GM12878 (cell line): Measurements from ENCODE around the gene DDX20. TPM values are rescaled to one million over a fixed set of nuclear protein-coding genes. Genes with fewer than 3 reads are reported as not detected.

ENCODE experiments used
- ATAC-seq: fragments of 200-7000 bp; cut with Tn5 transposase; 3 replicates; pipeline ENCODE4 v1.9.1; 2020; ENCODE audit warnings: mild to moderate bottlenecking, moderate library complexity
- BruUV-seq: library from RNA; stranded (reverse); fragments of 400-500 nt; replicated peaks from 2 replicates; lab custom pipeline; 2021; lab: Mats Ljungman, UMichigan
- CTCF ChIA-PET: fragments of 300-600 bp; sonication (Branson Sonifier 250); formaldehyde crosslinking; extraction: SDS; loops from one replicate; lab custom pipeline; 2021; ENCODE audit warnings: inconsistent platforms; lab: Yijun Ruan, JAX
- POLR2A ChIA-PET: fragments of 350-600 bp; formaldehyde crosslinking; extraction: SDS; loops from one replicate; lab custom pipeline; 2021; ENCODE audit warnings: inconsistent platforms; lab: Charles Lee
- RAD21 ChIA-PET: fragments of 300-600 bp; sonication (Branson Sonifier 250); formaldehyde crosslinking; loops from one replicate; lab custom pipeline; 2023; ENCODE audit warnings: antibody characterized with exemption; ENCODE audit not compliant: unreplicated experiment; lab: Charles Lee
- SMC1A ChIA-PET: fragments of 300-600 bp; sonication (Branson Sonifier 250); formaldehyde crosslinking; loops from one replicate; lab custom pipeline; 2023; ENCODE audit not compliant: unreplicated experiment, uncharacterized antibody; lab: Charles Lee
- DNase-seq: peaks from one replicate; pipeline ENCODE4 v3.0.0-alpha.2; 2011; ENCODE audit warnings: low read depth, low spot score
- FAIRE-seq: peaks from 3 replicates; lab custom pipeline; 2011; peaks lifted over from hg19 to GRCh38; lab: Jason Lieb, UNC
- H2AFZ ChIP-seq: 2 replicates; pipeline ENCODE4 v1.6.0; 2011; ENCODE audit warnings: low read depth, low read length, control low read depth; ENCODE audit not compliant: control insufficient read depth
- H3K27ac ChIP-seq: 2 replicates; pipeline ENCODE4 v1.5.1; 2011; ENCODE audit warnings: control low read depth; ENCODE audit not compliant: control insufficient read depth, insufficient read depth
- H3K27me3 ChIP-seq, 2 experiments: replicated peaks in 1 of 2; 2 replicates each; pipeline versions ENCODE4 v1.6.0 to v1.6.1; 2011; ENCODE audit warnings: low read length in 1 of 2; ENCODE audit not compliant: control insufficient read depth in 2 of 2, insufficient read depth in 2 of 2
- H3K36me3 ChIP-seq, 2 experiments: 2 replicates each; pipeline ENCODE4 v1.5.1; 2011; ENCODE audit warnings: low read length in 1 of 2; ENCODE audit not compliant: control insufficient read depth in 2 of 2, insufficient read depth in 2 of 2
- H3K4me1 ChIP-seq: 2 replicates; pipeline ENCODE4 v1.6.1; 2011; ENCODE audit warnings: mild to moderate bottlenecking, low read length, moderate library complexity, mixed read lengths; ENCODE audit not compliant: control insufficient read depth, insufficient read depth
- H3K4me2 ChIP-seq: 2 replicates; pipeline ENCODE4 v1.6.0; 2011; ENCODE audit warnings: control low read depth; ENCODE audit not compliant: control insufficient read depth, insufficient read depth
- H3K4me3 ChIP-seq: fragments of 200-600 bp; sonication (generic); 2 replicates; pipeline ENCODE4 v1.5.1; 2016
- H3K79me2 ChIP-seq: 2 replicates; pipeline ENCODE4 v1.6.0; 2011; ENCODE audit warnings: low read length; ENCODE audit not compliant: control insufficient read depth, insufficient read depth
- H3K9ac ChIP-seq: 2 replicates; pipeline ENCODE4 v1.8.0; 2011; ENCODE audit warnings: low read length, control low read depth, mixed read lengths; ENCODE audit not compliant: control insufficient read depth, insufficient read depth
- H3K9me3 ChIP-seq: replicated peaks from 3 replicates; pipeline ENCODE4 v1.5.1; 2011; ENCODE audit warnings: mild to moderate bottlenecking, low read length; ENCODE audit not compliant: control insufficient read depth, insufficient read depth
- H4K20me1 ChIP-seq: 2 replicates; pipeline ENCODE4 v1.6.0; 2011; ENCODE audit not compliant: control insufficient read depth, insufficient read depth
- CEBPB ChIP-seq, 2 experiments: fragments of 150-350 bp in 1 of 2; IDR thresholded peaks; 2 replicates each; pipeline ENCODE4 v1.6.1; 2012 to 2014; ENCODE audit warnings: low read depth in 2 of 2, low read length in 2 of 2, borderline replicate concordance in 1 of 2, inconsistent platforms in 1 of 2
- CHD1 ChIP-seq: IDR thresholded peaks from 2 replicates; pipeline ENCODE4 v1.6.1; 2012; ENCODE audit warnings: low read depth, low read length, improper control_type of control experiment
- EGR1 ChIP-seq, 2 experiments: IDR thresholded peaks; 1 replicate in 1 of 2; 2 replicates in 1 of 2; pipeline ENCODE4 v1.6.1; 2011 to 2012; ENCODE audit warnings: low read depth in 2 of 2, low read length in 2 of 2, borderline replicate concordance in 1 of 2, mild to moderate bottlenecking in 1 of 2, moderate library complexity in 1 of 2
- FOS ChIP-seq: IDR thresholded peaks from 3 replicates; pipeline ENCODE4 v1.6.1; 2011; ENCODE audit warnings: borderline replicate concordance; ENCODE audit not compliant: insufficient read length; ENCODE audit errors: extremely low read depth
- IKZF2 ChIP-seq, 2 experiments: fragments of 450-650 bp; IDR thresholded peaks; 2 replicates each; pipeline ENCODE4 v1.6.1; 2017; ENCODE audit warnings: mild to moderate bottlenecking in 2 of 2, moderate library complexity in 2 of 2
- KDM1A ChIP-seq: fragments of 200-600 bp; sonication (generic); IDR thresholded peaks from 2 replicates; pipeline ENCODE4 v1.6.1; 2016; ENCODE audit warnings: borderline replicate concordance
- PML ChIP-seq: IDR thresholded peaks from 2 replicates; pipeline ENCODE4 v1.6.1; 2012; ENCODE audit warnings: low read length, inconsistent platforms
- POLR2AphosphoS5 ChIP-seq: IDR thresholded peaks from 2 replicates; pipeline ENCODE4 v1.6.1; 2011; ENCODE audit warnings: mild to moderate bottlenecking, low read length, inconsistent platforms
- RAD21 ChIP-seq: IDR thresholded peaks from 2 replicates; pipeline ENCODE4 v1.6.1; 2011; ENCODE audit warnings: mild to moderate bottlenecking, low read depth, low read length, moderate library complexity; ENCODE audit not compliant: insufficient read depth
- RCOR1 ChIP-seq: conservative IDR thresholded peaks from 2 replicates; pipeline ENCODE4 v1.6.1; 2012; ENCODE audit warnings: low read depth, low read length, improper control_type of control experiment
- RELA ChIP-seq: fragments of 450-650 bp; IDR thresholded peaks from 2 replicates; pipeline ENCODE4 v1.8.0; 2014; ENCODE audit warnings: borderline replicate concordance; ENCODE audit not compliant: partially characterized antibody
- TCF3 ChIP-seq: IDR thresholded peaks from 2 replicates; pipeline ENCODE4 v1.6.1; 2012; ENCODE audit warnings: low read depth, mild to moderate bottlenecking, low read length, borderline replicate concordance; ENCODE audit not compliant: insufficient read depth
- YY1 ChIP-seq: IDR thresholded peaks from 2 replicates; pipeline ENCODE4 v1.6.1; 2011; ENCODE audit warnings: low read depth, mild to moderate bottlenecking, low read length
- ZNF207 ChIP-seq: fragments of 450-650 bp; IDR thresholded peaks from 2 replicates; pipeline ENCODE4 v1.6.1; 2014; ENCODE audit warnings: antibody characterized with exemption, mild to moderate bottlenecking, borderline replicate concordance
- ZSCAN29 ChIP-seq: fragments of 450-650 bp; IDR thresholded peaks from 2 replicates; pipeline ENCODE4 v1.6.1; 2017; ENCODE audit warnings: mild to moderate bottlenecking, moderate library complexity
- WGBS: methylation state at CpG from one replicate; pipeline ENCODE4 v1.1.6; 2016; ENCODE audit warnings: low lambda C conversion rate; ENCODE audit not compliant: insufficient replicate concordance, insufficient coverage; ENCODE audit errors: missing lambda C conversion rate; 5-methylcytosine and 5-hydroxymethylcytosine counted together
- in situ Hi-C: fragments of 300-500 bp; cut with MboI; formaldehyde crosslinking; loops from 9 replicates; pipeline ENCODE4 v1.14.3; 2018; ENCODE audit warnings: mixed read lengths
- intact Hi-C: fragments of 100-400 bp; cut with micrococcal nuclease; formaldehyde crosslinking; loops from one replicate; pipeline ENCODE4 v1.14.2; 2022; ENCODE audit not compliant: unreplicated experiment
- polyA plus RNA-seq, 11 experiments: library from polyadenylated mRNA; depleted of rRNA in 4 of 11; unstranded in 6 of 11; stranded (reverse) in 5 of 11; fragments of >200 nt; fragmentation: Nextera tagmentation in 4 of 11; fragmentation: Illumina TruSeq in 1 of 11; extraction: Ambion mirVana in 4 of 11; extraction: Trizol in 1 of 11; gene quantifications; 1 replicate in 1 of 11; 2 replicates in 10 of 11; pipeline versions ENCODE4 v1.2.1 to v1.2.3, GENCODE V29; 2011 to 2016; ENCODE audit warnings: inconsistent platforms in 2 of 11, missing spikeins in 2 of 11, low read depth in 1 of 11
- total RNA-seq, 4 experiments: library from RNA; depleted of rRNA in 3 of 4; stranded (reverse); fragments of >200 nt in 3 of 4; fragmentation: Illumina TruSeq in 1 of 4; extraction: Trizol in 1 of 4; gene quantifications; 2 replicates each; pipeline versions ENCODE4 v1.2.1 to v1.2.3, GENCODE V29; 2013 to 2021
- TF ChIP-seq, protein P1 (sequence below): fragments of 450-650 bp; conservative IDR thresholded peaks from 2 replicates; pipeline ENCODE4 v1.6.1; 2017; ENCODE audit warnings: mild to moderate bottlenecking, moderate library complexity
- TF ChIP-seq, protein P2 (sequence below): fragments of 450-650 bp; formaldehyde crosslinking; IDR thresholded peaks from 2 replicates; pipeline ENCODE4 v1.5.0; 2022; ENCODE audit warnings: mild to moderate bottlenecking, missing genetic modification characterization
- TF ChIP-seq, protein P3 (sequence below): IDR thresholded peaks from 2 replicates; pipeline ENCODE4 v1.6.1; 2011; ENCODE audit warnings: borderline replicate concordance, low read depth, mild to moderate bottlenecking, moderate library complexity, mixed read lengths, low read length; ENCODE audit not compliant: insufficient read depth; ENCODE audit errors: extremely low read length

The DDX20 gene
- total and polyA plus RNA-seq, 10 of the 15 experiments (the other 5 are each of a cell fraction or from before 2014, with no cell fraction given), result 7.2 to 30.6 (median 25.1) TPM

DNA sequence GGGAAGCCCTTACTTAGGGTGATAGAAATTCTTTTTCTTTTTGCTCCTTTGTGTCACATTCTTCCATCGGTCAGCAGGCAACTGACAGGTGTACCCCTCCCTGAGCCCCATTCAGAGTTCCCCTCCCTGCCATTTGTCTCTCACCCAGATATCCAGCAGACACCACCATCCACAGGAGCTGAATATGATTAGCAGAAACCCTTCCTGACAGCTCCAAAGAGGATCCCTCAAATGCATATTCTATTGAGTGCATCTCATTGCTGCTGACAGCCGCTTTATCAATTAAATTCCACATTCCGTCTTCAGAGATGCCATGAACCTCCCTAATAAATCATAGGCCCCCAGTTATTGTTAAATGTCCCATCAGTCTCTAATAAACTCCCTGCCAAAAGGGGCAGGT, 6.1 kb upstream of the DDX20 start:
- Histone ChIP-seq H3K79me2 (no peaks in the 10 kb centered on the region; the same call in 1 of the 2 replicates), H3K4me2 (no peak overlapping the region), H3K27ac (no peak overlapping the region), H3K4me1 (no peaks in the 10 kb centered on the region; the same call in 1 of the 2 replicates), H4K20me1 (no peaks in the 10 kb centered on the region), H3K36me3 (no peaks in the 10 kb centered on the region), H3K9ac (no peak overlapping the region), H3K4me3 (no peak overlapping the region), H3K9me3 (no peaks in the 10 kb centered on the region), H3K27me3 (no peaks in the 10 kb centered on the region), H2AFZ (no peak overlapping the region)
- ChIA-PET SMC1A (interaction anchor here (0.7 to 12.9 kb wide), 6 partner anchors 18 to 268 kb away, joined by 3 to 123 read pairs (median 12); no protein-coding TSS in a partner anchor), RAD21 (interaction anchor here (0.6 to 6.7 kb wide), 7 partner anchors 20 to 1286 kb away, joined by 3 to 51 read pairs (median 5); no protein-coding TSS in a partner anchor), CTCF (interaction anchor here (0.6 to 9.3 kb wide), 8 partner anchors 11 to 271 kb away, joined by 3 to 109 read pairs (median 25); partner anchors contain the start of gene INKA2), POLR2A (interaction anchor here (1.2 kb wide), 1 partner anchor 14 kb away, joined by 3 read pairs; no protein-coding TSS in a partner anchor)
- 77% methylated on average over 3 of the region's 3 CpGs for WGBS
- no TSS peak for BruUV-seq
- DNase-seq (no peak), FAIRE-seq (no peak), ATAC-seq (no peak)
- intact Hi-C loops (loop anchor here (10.0 kb wide), 1 partner anchor 605 kb away; the partner anchor contains the start of genes CEPT1 and DRAM2), in situ Hi-C loops (loop anchor here (5.0 to 10.0 kb wide), 3 partner anchors 245 to 872 kb away; partner anchors contain the start of genes ADORA3 and TMIGD3)
- TF ChIP-seq, protein P1, sequence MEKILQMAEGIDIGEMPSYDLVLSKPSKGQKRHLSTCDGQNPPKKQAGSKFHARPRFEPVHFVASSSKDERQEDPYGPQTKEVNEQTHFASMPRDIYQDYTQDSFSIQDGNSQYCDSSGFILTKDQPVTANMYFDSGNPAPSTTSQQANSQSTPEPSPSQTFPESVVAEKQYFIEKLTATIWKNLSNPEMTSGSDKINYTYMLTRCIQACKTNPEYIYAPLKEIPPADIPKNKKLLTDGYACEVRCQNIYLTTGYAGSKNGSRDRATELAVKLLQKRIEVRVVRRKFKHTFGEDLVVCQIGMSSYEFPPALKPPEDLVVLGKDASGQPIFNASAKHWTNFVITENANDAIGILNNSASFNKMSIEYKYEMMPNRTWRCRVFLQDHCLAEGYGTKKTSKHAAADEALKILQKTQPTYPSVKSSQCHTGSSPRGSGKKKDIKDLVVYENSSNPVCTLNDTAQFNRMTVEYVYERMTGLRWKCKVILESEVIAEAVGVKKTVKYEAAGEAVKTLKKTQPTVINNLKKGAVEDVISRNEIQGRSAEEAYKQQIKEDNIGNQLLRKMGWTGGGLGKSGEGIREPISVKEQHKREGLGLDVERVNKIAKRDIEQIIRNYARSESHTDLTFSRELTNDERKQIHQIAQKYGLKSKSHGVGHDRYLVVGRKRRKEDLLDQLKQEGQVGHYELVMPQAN, result no peak
- TF ChIP-seq RCOR1, result no peak
- no peak for TF ChIP-seq PML
- no peak for TF ChIP-seq CHD1
- no peak for TF ChIP-seq RELA
- no peak for TF ChIP-seq FOS
- TF ChIP-seq CEBPB (IDR thresholded peaks at IDR 0.05; ENCODE audit: borderline replicate concordance in 1 of 2, low read depth in 2 of 2, low read length in 2 of 2), result no peak
- no peak for TF ChIP-seq RAD21
- no peak for TF ChIP-seq KDM1A
- no peak for TF ChIP-seq IKZF2 (IDR thresholded peaks at IDR 0.05)
- TF ChIP-seq ZSCAN29, result no peak
- no peak for TF ChIP-seq EGR1 (IDR thresholded peaks at IDR 0.05; ENCODE audit: borderline replicate concordance in 1 of 2, low read depth in 2 of 2, low read length in 2 of 2)
- no peak for TF ChIP-seq ZNF207
- no peak for TF ChIP-seq TCF3
- TF ChIP-seq POLR2AphosphoS5, result no peak
- TF ChIP-seq, protein P2, sequence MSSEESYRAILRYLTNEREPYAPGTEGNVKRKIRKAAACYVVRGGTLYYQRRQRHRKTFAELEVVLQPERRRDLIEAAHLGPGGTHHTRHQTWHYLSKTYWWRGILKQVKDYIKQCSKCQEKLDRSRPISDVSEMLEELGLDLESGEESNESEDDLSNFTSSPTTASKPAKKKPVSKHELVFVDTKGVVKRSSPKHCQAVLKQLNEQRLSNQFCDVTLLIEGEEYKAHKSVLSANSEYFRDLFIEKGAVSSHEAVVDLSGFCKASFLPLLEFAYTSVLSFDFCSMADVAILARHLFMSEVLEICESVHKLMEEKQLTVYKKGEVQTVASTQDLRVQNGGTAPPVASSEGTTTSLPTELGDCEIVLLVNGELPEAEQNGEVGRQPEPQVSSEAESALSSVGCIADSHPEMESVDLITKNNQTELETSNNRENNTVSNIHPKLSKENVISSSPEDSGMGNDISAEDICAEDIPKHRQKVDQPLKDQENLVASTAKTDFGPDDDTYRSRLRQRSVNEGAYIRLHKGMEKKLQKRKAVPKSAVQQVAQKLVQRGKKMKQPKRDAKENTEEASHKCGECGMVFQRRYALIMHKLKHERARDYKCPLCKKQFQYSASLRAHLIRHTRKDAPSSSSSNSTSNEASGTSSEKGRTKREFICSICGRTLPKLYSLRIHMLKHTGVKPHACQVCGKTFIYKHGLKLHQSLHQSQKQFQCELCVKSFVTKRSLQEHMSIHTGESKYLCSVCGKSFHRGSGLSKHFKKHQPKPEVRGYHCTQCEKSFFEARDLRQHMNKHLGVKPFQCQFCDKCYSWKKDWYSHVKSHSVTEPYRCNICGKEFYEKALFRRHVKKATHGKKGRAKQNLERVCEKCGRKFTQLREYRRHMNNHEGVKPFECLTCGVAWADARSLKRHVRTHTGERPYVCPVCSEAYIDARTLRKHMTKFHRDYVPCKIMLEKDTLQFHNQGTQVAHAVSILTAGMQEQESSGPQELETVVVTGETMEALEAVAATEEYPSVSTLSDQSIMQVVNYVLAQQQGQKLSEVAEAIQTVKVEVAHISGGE (CRISPR knock-in tag), result no peak
- TF ChIP-seq, protein P3, sequence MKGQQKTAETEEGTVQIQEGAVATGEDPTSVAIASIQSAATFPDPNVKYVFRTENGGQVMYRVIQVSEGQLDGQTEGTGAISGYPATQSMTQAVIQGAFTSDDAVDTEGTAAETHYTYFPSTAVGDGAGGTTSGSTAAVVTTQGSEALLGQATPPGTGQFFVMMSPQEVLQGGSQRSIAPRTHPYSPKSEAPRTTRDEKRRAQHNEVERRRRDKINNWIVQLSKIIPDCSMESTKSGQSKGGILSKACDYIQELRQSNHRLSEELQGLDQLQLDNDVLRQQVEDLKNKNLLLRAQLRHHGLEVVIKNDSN, result no peak
- TF ChIP-seq YY1, result no peak
